GM12864 (cell line): Measurements from ENCODE around the gene TCTN3.
"Not testable (repeated sequence)": the region's sequence is repeated elsewhere in the genome, so short reads cannot be mapped to it uniquely, and the experiment has no call there.

ENCODE experiments used
- DNase-seq: peaks from one replicate; pipeline ENCODE4 v3.0.0-alpha.2; 2011; ENCODE audit warnings: low read depth
- H3K4me3 ChIP-seq: 2 replicates; pipeline ENCODE4 v1.5.1; 2011; ENCODE audit warnings: mild to moderate bottlenecking, low read depth, low read length, control low read depth
- TF ChIP-seq, protein P1 (sequence below): IDR thresholded peaks from 2 replicates; pipeline ENCODE4 v1.5.1; 2011; ENCODE audit warnings: low read depth, mild to moderate bottlenecking, moderate library complexity, low read length, control low read depth, inconsistent platforms; ENCODE audit errors: missing control alignments

The TCTN3 gene

DNA sequence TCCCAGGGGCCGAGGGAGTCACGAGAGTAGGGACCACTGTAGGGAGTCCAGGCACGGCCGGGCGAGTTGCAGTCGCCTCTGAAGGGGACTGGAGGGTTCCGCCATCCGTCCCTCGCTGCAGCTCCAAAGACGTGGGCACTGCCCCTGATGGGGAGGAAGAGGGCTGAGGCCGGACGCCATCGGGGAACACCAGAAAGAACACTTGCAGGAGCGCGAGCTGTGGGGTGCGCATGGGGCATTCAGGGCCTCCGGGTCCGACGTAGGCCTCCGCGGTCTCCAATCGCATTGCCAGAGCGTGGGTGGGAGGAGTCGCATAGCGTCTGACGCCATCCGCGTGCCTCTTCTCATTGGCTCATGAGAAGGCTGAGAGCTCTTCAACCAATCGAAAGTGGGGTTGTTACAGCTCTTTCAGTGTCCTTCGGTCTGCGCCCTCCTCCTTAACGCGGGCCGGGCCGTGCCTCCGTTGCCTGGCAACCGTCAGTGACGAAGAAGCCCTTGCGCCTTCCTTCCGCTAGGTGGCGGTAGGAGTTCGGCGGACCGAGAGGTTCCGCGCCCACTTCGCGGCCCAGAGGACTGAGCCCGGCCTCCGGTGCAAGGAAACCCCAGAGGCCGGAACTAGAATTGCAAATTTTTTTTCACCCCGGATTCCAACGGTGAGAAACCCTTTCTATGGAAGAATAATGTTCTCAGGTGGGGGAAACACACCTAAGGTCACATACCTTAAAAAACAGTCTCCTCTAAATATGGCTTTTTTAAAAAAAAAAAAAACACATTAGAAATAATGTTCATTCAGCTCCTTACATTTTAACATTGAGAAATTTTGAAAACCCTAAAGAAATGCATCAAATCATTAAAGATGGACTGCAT, at the start of gene TCTN3:
Gene TCTN3 (minus strand): TSS at position 260 of the 867 bp plus-strand sequence. CDS start 28 bp downstream, at position 232.
- TF ChIP-seq, protein P1, sequence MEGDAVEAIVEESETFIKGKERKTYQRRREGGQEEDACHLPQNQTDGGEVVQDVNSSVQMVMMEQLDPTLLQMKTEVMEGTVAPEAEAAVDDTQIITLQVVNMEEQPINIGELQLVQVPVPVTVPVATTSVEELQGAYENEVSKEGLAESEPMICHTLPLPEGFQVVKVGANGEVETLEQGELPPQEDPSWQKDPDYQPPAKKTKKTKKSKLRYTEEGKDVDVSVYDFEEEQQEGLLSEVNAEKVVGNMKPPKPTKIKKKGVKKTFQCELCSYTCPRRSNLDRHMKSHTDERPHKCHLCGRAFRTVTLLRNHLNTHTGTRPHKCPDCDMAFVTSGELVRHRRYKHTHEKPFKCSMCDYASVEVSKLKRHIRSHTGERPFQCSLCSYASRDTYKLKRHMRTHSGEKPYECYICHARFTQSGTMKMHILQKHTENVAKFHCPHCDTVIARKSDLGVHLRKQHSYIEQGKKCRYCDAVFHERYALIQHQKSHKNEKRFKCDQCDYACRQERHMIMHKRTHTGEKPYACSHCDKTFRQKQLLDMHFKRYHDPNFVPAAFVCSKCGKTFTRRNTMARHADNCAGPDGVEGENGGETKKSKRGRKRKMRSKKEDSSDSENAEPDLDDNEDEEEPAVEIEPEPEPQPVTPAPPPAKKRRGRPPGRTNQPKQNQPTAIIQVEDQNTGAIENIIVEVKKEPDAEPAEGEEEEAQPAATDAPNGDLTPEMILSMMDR: peak; percentile 95
- H3K4me3 ChIP-seq: peak within 1 kb of the TSS; percentile 72

DNA sequence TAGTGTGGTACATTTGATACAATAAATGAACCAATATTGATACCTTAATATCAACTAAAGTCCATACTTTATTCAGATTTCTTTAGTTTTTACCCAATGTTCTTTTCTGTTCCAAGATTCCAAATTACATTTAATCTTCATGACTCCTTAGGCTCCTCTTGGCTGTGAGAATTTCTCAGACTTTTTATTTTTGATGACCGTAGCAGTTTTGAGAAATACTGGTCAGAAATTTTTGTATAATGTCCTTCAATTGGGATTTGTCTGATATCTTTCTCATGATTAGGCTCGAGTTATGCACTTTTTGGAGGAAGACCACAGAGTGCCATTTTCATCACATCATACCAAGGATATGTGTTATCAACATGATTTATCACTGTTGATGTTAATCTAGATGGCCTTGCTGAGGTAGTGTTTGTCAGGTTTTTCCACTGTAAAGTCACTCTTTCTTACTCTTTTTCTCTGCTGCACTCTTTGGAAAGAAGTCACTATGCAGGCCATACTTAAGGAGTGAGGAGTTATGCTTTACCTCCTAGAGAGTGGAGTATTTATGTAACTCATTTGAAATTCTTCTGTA, 49.3 kb upstream of the TCTN3 start:
- no peak for DNase-seq
- TF ChIP-seq, protein P1: no peak
- H3K4me3 ChIP-seq: peak overlapping the region; percentile 14

More for the DNA sequence above, at the start of gene TCTN3:
- peak; percentile 99 for DNase-seq

- peak overlapping the region; percentile 14; the same call in 1 of the 2 replicates for H3K4me3 ChIP-seq
- TF ChIP-seq, protein P1: no peak
- DNase-seq: no peak
Observed at GRCh38 chr10:95742485-95742884, 48.8 kb upstream of the TCTN3 start.

GRCh38 chr10:95741807-95742467, 48.2 kb upstream of the TCTN3 start:
- TF ChIP-seq, protein P1: peak; percentile 45
- peak overlapping the region; percentile 14 for H3K4me3 ChIP-seq
- peak; percentile 70 for DNase-seq

DNA sequence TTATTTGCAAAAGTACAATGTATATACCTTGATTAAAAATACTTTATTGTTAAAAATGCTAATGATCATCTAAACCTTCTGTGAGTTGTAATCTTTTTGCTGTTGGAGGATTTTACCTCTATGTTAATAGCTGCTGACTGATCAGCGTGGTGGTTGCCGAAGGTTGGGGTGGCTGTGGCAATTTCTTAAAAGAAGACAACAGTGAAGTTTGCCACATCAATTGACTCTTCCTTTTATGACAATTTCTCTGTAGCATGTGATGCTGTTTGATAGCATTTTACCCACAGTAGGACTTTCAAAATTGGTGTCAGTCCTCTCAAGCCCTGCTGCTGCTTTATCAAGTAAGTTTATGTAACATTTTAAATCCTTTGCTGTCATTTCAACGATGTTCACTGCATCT, 45.3 kb upstream of the TCTN3 start:
- H3K4me3 ChIP-seq: no peak overlapping the region
- DNase-seq: no peak
- TF ChIP-seq, protein P1: no peak

DNA sequence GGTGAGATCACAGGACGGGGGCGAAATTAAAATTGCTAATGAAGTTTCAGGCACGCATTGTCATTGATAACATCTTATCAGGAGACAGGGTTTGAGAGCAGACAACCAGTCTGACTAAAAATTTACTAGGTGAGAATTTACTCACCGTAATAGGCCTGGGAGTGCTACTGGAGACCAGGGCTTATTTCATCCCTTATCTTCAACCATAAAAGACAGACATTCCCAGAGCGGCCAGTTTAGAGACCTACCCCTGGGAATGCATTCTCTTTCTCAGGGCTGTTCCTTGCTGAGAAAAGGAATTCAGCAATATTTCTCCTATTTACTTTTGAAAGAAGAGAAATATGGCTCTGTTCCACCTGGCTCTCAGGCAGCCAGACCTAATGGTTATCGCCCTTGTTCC, 39.2 kb upstream of the TCTN3 start:
- not testable (repeated sequence) for H3K4me3 ChIP-seq, DNase-seq

DNA sequence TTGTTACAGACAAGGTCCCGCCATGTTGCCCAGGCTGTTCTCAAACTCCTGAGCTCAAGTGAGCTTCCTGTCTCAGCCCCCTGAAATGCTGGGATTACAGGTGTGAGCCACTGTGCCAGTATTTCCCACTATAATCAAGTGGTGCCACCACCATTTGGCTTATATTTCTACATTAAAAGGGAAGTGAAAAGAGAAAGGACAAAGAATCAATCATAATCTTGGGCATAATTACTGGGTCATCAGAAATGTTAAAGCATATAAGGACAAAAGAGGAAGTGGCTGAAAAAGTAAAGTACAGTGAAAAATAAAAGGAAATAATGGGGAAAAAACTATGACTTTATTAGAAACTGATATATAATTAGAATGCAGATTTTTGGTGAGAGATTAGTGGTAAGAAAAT, 36.5 kb upstream of the TCTN3 start:
- DNase-seq: no peak
- H3K4me3 ChIP-seq: no peak overlapping the region
- TF ChIP-seq, protein P1: no peak
